Measurements from ENCODE around the gene ACAT2. TPM values are rescaled to one million over a fixed set of nuclear protein-coding genes. Genes with fewer than 3 reads are reported as not detected.

ACAT2 gene
- total RNA-seq, 1 donor from 2014 or later = 119 TPM

DNA sequence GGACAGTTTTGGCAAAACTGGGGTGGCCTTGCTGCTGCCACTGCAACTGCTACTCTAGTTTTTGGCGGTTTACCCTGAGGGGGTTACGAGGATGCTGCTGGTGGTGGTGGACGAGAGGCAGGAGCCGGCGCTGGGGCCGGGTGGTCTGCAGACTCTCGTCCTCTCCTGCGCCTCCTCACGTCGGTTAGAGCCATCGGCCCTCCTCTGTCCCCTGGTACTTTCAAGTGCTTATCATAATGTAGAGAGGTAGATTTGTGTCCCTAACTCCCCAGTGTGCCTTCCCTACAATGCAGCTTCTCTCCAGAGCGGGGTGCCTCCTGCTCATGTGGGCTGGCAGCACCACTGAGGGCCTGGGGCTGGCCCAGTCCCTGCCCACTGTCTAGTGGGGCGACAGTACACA, 64.2 kb downstream of the ACAT2 start:
- H3K27ac Mint-ChIP-seq (ENCODE audit: unreplicated experiment) = no peak overlapping the region
- TF ChIP-seq, protein P1, sequence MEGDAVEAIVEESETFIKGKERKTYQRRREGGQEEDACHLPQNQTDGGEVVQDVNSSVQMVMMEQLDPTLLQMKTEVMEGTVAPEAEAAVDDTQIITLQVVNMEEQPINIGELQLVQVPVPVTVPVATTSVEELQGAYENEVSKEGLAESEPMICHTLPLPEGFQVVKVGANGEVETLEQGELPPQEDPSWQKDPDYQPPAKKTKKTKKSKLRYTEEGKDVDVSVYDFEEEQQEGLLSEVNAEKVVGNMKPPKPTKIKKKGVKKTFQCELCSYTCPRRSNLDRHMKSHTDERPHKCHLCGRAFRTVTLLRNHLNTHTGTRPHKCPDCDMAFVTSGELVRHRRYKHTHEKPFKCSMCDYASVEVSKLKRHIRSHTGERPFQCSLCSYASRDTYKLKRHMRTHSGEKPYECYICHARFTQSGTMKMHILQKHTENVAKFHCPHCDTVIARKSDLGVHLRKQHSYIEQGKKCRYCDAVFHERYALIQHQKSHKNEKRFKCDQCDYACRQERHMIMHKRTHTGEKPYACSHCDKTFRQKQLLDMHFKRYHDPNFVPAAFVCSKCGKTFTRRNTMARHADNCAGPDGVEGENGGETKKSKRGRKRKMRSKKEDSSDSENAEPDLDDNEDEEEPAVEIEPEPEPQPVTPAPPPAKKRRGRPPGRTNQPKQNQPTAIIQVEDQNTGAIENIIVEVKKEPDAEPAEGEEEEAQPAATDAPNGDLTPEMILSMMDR (IDR thresholded peaks at IDR 0.05; ENCODE audit: unreplicated experiment) = no peak
- H3K27me3 Mint-ChIP-seq (ENCODE audit: unreplicated experiment) = peaks cover 6% of the 10 kb centered on the region
- no peak for DNase-seq (ENCODE audit: low spot score)
- peaks cover 10% of the 10 kb centered on the region for H3K4me1 Mint-ChIP-seq (ENCODE audit: unreplicated experiment)
- no peaks in the 10 kb centered on the region for H3K9me3 Mint-ChIP-seq (ENCODE audit: unreplicated experiment)
- H3K4me3 Mint-ChIP-seq (ENCODE audit: unreplicated experiment) = no peak overlapping the region
- peaks cover 3% of the 10 kb centered on the region for H3K36me3 Mint-ChIP-seq (ENCODE audit: low read depth, unreplicated experiment)

GRCh38 chr6:159826968-159827647, 65.3 kb downstream of the ACAT2 start:
- H3K36me3 Mint-ChIP-seq (ENCODE audit: low read depth, unreplicated experiment) = peaks cover 3% of the 10 kb centered on the region
- TF ChIP-seq, protein P1 (IDR thresholded peaks at IDR 0.05; ENCODE audit: unreplicated experiment) = no peak
- peaks cover 6% of the 10 kb centered on the region for H3K27me3 Mint-ChIP-seq (ENCODE audit: unreplicated experiment)

GRCh38 chr6:159828074-159828473, 66.2 kb downstream of the ACAT2 start:
- Mint-ChIP-seq H3K4me3 (ENCODE audit: unreplicated experiment) (no peak overlapping the region), H3K4me1 (ENCODE audit: unreplicated experiment) (peaks cover 10% of the 10 kb centered on the region)
- DNase-seq (ENCODE audit: low spot score) = no peak

More at GRCh38 chr6:159826968-159827647, 65.3 kb downstream of the ACAT2 start:
- no peaks in the 10 kb centered on the region for H3K9me3 Mint-ChIP-seq (ENCODE audit: unreplicated experiment)
- peaks cover 10% of the 10 kb centered on the region for H3K4me1 Mint-ChIP-seq (ENCODE audit: unreplicated experiment)
- no peak for DNase-seq (ENCODE audit: low spot score)
- no peak overlapping the region for H3K27ac Mint-ChIP-seq (ENCODE audit: unreplicated experiment)
- no peak overlapping the region for H3K4me3 Mint-ChIP-seq (ENCODE audit: unreplicated experiment)

More at GRCh38 chr6:159828074-159828473, 66.2 kb downstream of the ACAT2 start:
- TF ChIP-seq, protein P1 (IDR thresholded peaks at IDR 0.05; ENCODE audit: unreplicated experiment) = no peak
- no peak overlapping the region for H3K27ac Mint-ChIP-seq (ENCODE audit: unreplicated experiment)
- peaks cover 3% of the 10 kb centered on the region for H3K27me3 Mint-ChIP-seq (ENCODE audit: unreplicated experiment)
- H3K36me3 Mint-ChIP-seq (ENCODE audit: low read depth, unreplicated experiment) = peaks cover 1% of the 10 kb centered on the region
- no peaks in the 10 kb centered on the region for H3K9me3 Mint-ChIP-seq (ENCODE audit: unreplicated experiment)

Other genes with a start within 250 kb of the ACAT2 start
- gene SOD2, start 68.8 kb upstream of the ACAT2 start, total RNA-seq (ENCODE audit: unreplicated experiment) = 41.3 TPM
- gene WTAP, start 34.5 kb upstream of the ACAT2 start, total RNA-seq (ENCODE audit: unreplicated experiment) = 95.4 TPM
- 213 TPM for gene TCP1, start 27.6 kb downstream of the ACAT2 start, total RNA-seq (ENCODE audit: unreplicated experiment)
- gene MRPL18, start 28.4 kb downstream of the ACAT2 start, total RNA-seq (ENCODE audit: unreplicated experiment) = 31.0 TPM
- gene PNLDC1, start 38.2 kb downstream of the ACAT2 start, total RNA-seq (ENCODE audit: unreplicated experiment) = not detected
- not detected for gene MAS1, start 128.9 kb downstream of the ACAT2 start, total RNA-seq (ENCODE audit: unreplicated experiment)
- gene IGF2R, start 207.0 kb downstream of the ACAT2 start, total RNA-seq (ENCODE audit: unreplicated experiment) = 108 TPM